ENCODE results near the gene MTPN.

Gene MTPN

DNA sequence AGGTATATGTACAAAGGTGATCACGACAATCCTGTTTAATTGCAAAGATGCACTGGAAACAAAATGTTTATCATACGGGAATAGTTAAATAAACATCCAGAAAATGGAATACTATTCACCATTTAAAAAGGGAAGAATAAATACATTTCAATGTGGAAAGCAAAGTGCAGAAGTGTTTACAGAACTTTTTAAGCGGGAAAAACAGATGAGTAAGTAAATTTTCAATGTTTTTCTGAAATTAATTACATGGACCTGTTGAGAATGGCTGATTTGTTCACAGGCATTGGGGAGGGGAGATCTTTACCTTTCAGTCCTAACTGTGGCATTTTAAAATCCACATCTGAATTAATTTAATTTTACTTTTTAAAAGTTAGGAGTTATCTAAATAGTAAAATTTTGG lies 7.1 kb downstream of the MTPN start:
- TF ChIP-seq, protein P1, sequence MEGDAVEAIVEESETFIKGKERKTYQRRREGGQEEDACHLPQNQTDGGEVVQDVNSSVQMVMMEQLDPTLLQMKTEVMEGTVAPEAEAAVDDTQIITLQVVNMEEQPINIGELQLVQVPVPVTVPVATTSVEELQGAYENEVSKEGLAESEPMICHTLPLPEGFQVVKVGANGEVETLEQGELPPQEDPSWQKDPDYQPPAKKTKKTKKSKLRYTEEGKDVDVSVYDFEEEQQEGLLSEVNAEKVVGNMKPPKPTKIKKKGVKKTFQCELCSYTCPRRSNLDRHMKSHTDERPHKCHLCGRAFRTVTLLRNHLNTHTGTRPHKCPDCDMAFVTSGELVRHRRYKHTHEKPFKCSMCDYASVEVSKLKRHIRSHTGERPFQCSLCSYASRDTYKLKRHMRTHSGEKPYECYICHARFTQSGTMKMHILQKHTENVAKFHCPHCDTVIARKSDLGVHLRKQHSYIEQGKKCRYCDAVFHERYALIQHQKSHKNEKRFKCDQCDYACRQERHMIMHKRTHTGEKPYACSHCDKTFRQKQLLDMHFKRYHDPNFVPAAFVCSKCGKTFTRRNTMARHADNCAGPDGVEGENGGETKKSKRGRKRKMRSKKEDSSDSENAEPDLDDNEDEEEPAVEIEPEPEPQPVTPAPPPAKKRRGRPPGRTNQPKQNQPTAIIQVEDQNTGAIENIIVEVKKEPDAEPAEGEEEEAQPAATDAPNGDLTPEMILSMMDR (IDR thresholded peaks at IDR 0.05; ENCODE audit: low read depth, low read length, missing control alignments), result no peak

DNA sequence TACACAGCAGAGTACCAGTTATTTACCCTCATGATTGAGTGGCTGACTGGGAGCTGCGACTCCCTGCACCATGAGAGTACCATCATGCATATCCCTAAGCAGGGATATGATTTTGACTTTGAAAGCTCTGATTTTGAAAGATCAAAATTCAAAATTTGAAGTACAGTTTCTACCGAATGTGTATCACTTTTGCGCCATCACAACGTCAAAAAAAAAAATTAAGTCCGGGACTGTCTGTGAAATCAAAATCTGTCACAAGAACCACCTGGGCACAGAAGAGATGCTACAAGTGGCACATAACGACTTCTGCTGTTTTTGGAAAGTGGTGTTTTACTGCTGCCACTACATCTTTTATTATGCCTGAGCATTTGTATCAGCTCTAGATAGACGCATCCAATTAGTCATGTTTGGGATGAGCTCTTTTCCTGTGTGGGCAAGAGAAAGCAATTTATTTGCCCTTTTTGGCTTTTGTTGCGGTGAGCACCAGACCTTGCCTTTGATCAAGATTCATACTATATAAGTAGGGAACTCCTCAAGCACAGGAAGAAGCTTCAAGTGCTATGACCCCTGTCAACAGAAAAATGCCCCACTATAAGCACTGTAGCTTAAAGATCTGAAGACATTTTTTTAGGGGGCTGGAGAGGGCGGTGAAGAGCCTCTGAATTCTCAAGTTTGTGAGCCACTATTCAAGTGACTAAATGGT lies 10.7 kb downstream of the MTPN start:
- H3K4me3 ChIP-seq (ENCODE audit: low read depth, low read length), result no peak overlapping the region
- no peak for DNase-seq (ENCODE audit: low read depth)
- TF ChIP-seq, protein P1 (IDR thresholded peaks at IDR 0.05; ENCODE audit: low read depth, low read length, missing control alignments), result no peak

More for the DNA sequence above, 7.1 kb downstream of the MTPN start:
- no peak for DNase-seq (ENCODE audit: low read depth)
- no peak overlapping the region for H3K4me3 ChIP-seq (ENCODE audit: low read depth, low read length)

DNA sequence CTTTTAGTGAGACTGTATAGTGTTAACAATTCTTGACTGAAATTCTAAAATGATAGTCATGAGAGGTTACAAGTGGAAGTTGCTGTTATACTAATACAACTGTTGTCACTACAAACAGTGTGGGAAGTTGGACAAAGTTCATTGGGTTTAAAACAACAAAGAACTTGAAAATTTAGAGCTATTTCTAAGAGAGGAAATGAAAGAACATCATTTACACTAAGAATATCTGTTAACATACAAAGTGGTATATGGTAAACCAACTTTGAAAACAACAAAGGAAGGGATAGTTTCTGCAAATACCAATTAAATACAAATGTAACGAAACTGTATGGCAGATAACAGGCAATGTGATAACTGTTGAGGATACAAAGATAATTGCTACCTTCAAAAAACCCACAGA lies 11.6 kb downstream of the MTPN start:
- TF ChIP-seq, protein P1 (IDR thresholded peaks at IDR 0.05; ENCODE audit: low read depth, low read length, missing control alignments), result no peak
- H3K4me3 ChIP-seq (ENCODE audit: low read depth, low read length), result no peak overlapping the region
- DNase-seq (ENCODE audit: low read depth), result no peak

DNA sequence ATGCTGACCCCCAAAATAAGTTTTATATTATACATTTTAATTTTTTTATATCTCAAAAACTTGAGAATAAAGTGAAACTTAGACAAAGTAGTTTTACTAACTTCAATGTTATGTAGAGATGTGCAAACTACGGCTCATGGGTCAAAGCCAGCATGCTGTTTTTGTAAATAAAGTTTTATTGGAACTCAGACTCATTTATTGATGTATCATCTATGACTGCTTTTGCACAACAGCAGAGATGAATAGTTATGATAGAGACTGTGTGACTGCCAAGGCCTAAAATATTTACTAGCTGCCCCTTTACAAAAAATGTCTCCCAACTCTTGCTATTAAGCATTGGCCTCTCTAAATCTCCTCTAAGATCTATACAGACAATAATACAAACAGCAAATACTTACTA lies 12.4 kb downstream of the MTPN start:
- no peak for DNase-seq (ENCODE audit: low read depth)
- TF ChIP-seq, protein P1 (IDR thresholded peaks at IDR 0.05; ENCODE audit: low read depth, low read length, missing control alignments), result no peak
- no peak overlapping the region for H3K4me3 ChIP-seq (ENCODE audit: low read depth, low read length)

DNA sequence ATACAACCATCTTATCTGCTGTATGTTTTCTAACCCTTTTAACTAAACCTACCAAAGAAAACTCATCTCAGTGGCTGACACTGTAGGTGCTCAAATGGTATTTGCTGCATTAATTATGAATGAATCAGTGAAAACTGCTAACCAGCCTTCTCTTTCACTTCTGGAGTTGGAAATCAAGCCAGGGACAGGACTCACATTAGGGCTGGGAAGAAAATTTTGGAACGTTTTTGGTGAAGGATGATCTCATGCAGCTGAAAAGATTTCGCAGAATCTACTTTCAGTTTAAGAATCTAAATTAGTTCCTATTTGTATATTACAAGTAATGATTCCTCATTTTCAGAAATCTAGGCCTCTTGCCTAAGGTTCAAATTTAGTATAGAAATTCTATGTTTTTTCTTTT lies 12.9 kb downstream of the MTPN start:
- no peak for DNase-seq (ENCODE audit: low read depth)
- TF ChIP-seq, protein P1 (IDR thresholded peaks at IDR 0.05; ENCODE audit: low read depth, low read length, missing control alignments), result no peak
- no peak overlapping the region for H3K4me3 ChIP-seq (ENCODE audit: low read depth, low read length)

DNA sequence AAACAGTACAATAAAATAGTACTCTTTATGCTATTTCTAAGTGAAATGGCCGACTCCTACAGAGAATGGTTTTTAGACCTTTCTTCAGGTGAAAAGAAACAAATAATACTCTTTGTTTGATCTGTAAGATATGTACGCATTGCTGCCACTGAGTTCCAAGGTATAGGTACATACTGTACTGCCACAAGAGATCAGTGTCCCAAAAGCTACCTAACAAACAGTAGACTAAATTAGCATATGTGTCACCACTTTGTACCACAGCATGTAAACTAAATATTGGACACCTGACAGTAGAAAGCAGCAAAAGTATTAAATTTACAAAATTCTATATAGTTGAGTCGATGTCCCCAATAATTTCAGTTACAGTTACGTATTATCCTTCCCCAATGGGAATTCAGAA lies 14.4 kb downstream of the MTPN start:
- TF ChIP-seq, protein P1 (IDR thresholded peaks at IDR 0.05; ENCODE audit: low read depth, low read length, missing control alignments), result no peak
- DNase-seq (ENCODE audit: low read depth), result no peak

More for the DNA sequence above, 14.4 kb downstream of the MTPN start:
- H3K4me3 ChIP-seq (ENCODE audit: low read depth, low read length), result no peak overlapping the region
